Epithelial cell of prostate (primary cell): ENCODE data around the gene POC1B.

Source experiments
- DNase-seq: peaks from one replicate; pipeline ENCODE4 v3.0.0-alpha.2; 2011; ENCODE audit warnings: low read depth, low spot score
- H3K27ac ChIP-seq: fragments of 450-650 bp; 2 replicates; pipeline ENCODE4 v1.5.1; 2017; ENCODE audit warnings: mild to moderate bottlenecking

POC1B gene

DNA sequence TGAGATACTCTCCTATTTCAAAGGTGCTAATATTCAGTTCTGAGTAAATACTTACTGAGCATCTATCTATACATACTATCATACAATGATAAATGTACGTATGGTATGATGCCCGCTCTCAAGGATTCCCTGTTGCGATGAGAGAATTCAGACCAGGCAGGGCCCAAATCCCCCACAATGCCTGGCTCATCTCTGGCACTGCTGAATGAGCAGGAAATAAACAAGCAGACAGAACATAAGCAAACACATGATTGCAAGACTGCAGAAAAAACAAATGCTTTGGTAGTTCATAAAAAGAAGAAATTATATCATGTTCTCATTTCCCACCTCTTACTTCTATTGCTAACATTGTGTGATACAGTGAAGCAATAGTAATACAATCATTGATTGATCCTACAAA is 96.3 kb downstream of the POC1B start:
- H3K27ac ChIP-seq = no peak overlapping the region
- DNase-seq = no peak

DNA sequence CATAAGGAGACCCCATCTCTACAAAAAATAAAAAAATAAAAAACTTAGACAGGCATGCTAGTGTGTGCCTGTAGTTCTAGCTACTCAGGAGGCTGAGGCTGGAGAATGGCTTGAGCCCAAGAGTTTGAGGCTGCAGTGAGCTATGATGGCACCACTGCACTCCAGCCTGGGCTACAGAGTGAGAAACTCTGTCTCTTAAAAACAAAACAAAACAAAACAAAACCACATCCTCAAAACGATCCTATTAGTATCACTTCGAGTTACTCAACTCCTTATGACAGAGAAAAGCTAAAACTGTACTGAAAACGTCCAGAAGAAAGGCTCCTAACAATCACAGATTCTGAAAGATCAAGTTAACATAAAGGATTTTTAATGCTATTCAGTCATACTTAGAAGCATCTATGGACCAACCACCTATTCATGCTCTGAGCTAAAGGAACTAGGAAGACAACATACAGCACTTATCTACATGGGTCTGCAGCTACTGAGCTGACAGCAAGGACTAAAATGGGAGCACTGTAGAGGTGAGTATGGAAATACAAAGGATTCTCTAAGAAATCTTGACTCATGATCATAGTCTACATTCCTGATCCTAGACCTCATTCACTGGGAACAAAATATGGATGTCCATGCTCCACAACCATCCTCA is 98.2 kb downstream of the POC1B start:
- DNase-seq = no peak
- H3K27ac ChIP-seq = no peak overlapping the region

DNA sequence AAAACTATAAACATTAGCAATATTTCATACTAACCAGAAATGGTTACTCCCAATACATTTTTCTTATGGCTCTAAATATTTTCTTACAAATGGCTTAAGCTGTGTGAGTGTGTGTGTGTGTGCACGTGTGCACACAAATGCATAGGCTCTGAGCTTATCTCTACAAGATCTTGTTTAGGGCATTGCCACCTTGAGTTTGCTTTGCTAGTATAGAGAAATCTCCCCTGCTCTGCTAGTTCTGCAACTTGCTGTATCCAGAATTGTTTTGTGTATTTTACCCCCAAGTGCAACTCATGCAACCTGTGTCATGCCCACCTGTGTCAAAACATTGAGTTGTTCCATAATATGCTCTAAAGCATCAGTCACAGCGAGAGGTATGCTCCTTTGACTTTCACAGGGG is 101.0 kb downstream of the POC1B start:
- H3K27ac ChIP-seq = no peak overlapping the region

DNA sequence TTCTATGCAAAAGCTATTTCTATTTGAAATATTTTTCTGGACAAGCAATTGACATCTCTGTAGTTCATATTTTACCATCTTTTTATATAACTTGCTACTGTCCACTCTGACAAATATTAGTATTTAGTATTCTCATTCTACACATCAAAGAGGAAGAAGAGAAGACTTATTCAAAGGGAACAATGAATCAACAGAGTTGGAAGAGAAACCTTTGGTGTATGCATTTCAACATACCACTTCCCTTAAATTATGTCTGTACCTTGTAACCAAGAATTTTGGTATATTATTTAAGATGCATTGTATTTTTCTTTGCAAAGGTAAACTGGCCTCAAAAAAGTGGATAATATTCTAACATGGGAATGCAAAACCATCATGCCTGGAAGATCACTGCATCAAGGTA is 101.5 kb downstream of the POC1B start:
- no peak overlapping the region for H3K27ac ChIP-seq
- no peak for DNase-seq

More for the DNA sequence above, 101.0 kb downstream of the POC1B start:
- DNase-seq = no peak

DNA sequence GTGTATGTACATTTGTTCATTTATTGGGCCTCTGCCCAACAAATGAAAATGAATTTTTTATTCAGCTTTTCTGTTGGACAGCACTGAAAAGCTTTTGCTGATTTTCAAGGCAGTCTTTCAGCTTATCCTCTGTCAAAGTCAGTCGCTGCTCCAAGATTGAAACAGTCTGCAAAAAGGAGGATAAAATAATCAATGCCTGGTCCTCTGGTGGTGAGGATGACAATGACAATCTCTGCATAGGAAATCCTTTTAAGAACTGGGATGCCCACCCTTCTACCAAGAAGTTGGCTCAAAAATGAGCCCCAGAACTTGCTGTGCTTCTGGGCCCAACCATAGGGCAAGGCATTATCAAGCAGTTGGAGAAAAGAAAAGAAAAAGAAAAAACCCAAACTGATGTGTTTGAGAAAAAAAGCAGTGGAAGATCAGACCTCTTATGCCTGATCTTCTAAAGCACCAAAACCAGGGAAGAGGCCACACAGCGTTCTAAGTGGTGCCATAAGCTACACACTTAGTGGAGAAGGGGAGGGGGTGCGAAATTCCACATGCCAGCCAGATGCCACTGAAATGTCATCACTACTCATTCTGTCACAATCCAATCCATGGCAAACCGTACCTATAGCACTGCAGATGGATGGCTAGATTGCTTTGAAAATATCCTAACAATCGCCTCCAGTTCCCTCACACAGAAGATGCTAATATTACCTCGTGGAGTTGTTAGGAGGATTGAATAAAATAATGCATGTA is 104.6 kb downstream of the POC1B start:
- DNase-seq = no peak
- no peak overlapping the region for H3K27ac ChIP-seq

DNA sequence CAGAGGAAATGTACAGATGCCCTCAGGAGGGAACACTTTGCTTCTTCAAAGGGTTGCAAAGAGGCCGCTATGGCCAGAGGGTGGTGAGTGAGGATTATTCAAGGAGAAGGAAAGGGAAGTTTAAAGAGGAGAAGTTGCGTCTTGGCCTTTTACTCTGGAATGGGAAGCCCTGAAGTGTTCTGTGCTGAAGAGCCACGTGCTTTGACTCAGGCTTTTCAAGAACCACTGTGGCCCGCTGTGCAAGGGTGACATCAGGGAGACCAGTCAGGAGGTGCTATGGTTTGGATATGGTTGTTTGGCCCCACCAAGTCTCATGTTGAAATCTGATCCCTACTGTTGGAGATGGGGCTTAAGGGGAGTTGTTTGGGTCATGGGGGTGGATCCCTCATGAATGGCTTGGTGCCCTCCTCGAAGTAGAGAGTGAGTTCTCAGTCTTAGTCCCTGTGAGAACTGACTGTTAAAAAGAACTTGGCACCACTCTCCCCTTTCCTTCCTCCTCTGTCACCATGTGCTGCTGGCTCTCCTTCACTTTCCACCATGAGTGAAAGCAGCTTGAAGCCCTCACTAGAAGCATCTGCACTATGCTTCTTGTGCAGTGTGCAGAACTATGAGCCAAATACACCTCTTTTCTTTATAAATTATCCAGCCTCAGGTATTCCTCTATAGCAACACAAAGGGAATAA is 107.5 kb downstream of the POC1B start:
- H3K27ac ChIP-seq = no peak overlapping the region
- no peak for DNase-seq

DNA sequence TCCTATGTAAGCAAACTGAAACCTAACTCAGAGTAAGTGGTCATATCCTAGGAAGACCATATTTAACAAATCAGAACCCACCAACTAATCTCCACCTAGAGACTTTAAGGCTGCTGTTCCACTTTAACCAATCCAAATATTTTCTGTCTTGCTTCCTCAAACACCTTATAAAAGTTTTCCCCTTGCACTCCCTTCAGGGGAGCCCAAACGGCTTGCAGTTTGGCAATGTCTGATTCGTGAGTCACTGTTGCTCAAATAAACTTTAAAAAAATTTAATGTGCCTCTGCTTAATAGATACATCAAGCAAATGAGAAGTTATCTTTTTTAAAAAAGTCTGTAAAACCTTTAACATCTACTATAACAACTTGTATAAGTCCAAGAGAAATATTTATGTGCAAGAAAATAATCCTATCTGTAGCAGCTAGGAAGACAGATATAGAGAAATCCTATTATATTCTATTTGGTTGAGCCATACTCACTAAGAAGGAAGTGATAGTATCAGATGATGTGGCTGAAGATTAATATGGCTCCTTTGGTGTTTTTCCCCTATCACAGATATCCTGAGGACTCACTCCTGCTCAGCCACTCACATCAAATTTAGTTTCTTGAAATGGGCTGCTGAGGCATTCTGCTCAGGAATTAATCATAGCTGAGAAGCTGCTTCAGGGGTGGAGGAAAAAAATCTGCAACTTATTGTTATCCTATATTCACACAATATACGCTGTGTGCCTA is 108.4 kb downstream of the POC1B start:
- H3K27ac ChIP-seq = peak overlapping the region; percentile 32
- no peak for DNase-seq

DNA sequence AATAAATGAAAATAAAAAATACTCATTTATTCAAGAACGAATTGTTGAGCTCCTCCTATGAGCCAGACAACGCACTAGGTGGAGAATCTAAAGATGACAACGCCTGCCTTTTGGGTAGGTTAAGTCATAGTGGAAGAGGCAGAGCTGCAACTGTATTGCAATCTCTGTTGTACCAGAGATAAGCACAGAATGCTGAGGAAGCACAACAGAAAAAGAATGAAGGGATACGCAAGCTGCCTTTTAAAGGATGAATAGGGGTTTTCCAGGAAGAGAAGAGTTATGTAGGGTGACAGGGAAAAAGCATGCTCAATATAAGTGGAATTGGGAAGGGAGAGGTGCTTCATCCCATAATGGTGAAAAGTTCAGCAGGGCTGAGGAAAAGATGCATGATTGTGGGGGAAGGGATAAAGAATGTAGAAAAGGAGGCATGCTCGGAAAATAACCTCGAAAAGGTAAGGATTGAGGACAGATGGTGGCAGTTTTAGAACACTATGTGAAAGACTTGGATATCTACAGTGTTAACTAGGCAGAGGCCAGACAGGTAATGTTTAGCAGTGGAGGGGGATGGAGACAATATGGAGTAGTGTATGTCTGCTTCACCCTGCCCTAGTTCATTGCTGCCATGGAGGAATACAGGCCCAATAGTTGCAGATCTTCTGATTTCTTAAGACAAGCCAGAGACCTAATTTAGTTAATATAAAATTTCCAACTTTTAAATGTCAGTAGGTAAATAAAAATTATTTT is 109.6 kb downstream of the POC1B start:
- DNase-seq = no peak
- H3K27ac ChIP-seq = no peak overlapping the region

DNA sequence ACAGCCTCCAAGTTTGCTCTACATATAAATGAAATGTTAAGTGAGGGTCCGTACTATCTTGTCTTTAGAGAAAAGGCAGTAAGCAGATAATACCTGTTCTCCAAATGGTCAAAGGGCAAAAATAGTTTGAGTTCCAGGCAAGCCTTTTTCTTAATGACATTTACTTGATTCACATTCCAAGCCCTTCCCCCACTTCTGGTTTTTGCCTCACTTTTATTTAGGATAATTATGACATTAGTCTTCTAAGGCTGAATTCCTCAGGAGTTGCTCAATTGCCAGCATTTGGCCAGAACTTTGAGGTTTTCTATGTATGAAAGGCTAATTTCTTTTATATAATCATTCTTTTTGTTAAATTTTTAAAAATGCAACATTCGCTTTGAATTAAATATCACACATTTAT is 111.0 kb downstream of the POC1B start:
- no peak for DNase-seq
- no peak overlapping the region for H3K27ac ChIP-seq

DNA sequence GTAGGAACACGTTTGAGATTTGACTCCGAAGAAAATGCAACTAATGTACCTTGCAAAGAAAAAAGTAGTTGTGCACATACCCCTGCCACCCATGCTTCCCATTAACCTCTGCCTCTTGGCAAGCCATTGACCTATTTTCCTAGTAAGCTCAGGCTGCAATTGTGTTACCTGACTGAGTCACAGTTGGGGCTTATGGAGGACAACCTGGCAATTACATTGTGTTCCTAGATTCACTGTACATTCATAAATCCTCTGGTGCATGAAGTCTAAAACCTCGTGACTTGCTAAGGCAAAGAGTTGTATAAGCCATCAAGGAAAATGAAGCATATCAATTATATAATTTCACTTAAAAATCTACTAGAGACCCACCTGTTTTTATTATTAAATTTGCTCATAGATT is 111.5 kb downstream of the POC1B start:
- no peak for DNase-seq
- no peak overlapping the region for H3K27ac ChIP-seq

DNA sequence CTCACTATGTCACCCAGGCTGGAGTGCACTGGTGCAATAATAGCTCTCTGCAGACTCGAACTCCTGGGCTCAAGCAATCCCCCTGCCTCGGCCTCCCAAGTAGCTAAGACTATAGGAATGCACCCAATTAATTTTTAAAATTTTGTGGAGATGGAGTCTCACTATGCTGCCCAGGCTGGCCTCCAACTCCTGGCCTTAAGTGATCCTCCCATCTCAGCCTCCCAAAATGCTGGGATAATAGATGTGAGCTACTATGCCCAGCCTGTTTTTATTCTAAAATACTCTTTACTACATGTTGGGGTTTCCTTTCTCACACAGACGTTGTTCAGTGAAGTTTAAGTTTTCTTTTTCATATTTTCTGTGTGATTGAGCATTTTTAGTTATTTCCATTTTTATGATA is 112.6 kb downstream of the POC1B start:
- DNase-seq = no peak
- H3K27ac ChIP-seq = no peak overlapping the region

DNA sequence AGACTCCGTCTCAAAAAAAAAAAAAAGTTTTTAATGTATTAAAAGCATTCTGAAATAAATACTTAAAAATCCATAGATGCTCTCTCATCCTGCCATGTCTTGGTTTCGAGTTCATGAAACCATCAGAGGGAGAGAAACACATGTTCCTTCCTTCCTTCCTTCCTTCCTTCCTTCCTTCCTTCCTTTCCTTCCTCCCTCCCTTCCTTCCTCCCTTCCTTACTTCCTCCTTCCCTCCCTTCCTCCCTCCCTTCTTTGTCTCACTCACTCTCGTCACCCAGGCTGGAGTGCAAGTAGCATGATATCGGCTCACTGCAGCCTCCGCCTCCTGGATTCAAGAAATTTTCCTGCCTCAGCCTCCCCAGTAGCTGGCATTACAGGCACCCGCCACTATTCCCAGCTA is 113.2 kb downstream of the POC1B start:
- DNase-seq = no peak
- H3K27ac ChIP-seq = no peak overlapping the region

DNA sequence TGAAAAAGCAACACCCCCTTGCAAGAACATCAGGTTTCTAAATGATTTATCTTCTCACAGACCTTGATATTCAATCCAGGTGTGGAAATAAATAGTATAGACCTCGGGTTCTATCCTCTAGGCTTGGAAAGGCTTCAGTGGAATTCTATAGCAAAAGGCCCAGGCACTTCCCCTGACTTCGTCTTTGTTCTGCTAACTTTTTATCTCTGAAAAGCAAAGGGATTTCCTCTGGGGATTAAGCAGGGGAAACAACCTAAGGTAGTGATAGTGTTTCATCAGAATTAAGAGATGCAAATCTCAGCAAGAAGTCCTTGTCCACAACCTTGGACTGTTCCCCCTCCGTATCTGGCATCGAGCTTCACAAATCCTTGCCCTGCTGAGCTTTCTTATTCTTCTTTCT is 114.0 kb downstream of the POC1B start:
- DNase-seq = no peak
- H3K27ac ChIP-seq = no peak overlapping the region

DNA sequence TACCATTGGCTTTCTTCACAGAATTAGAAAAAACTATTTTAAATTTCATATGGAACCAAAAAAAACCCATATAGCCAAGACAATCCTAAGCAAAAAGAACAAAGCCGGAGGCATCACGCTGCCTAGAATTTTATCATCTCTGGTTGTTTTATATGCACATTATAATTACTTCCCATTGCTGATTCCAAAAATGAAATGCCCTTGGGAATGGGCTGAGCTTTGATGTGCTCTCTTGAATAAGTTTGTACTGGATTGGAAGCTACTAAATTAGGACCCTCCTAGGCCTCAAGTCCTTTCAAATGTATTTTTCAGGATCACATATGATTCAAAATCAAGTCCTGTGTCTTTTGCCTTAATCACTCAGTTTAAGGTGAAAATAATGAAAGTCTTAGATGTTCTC is 114.6 kb downstream of the POC1B start:
- H3K27ac ChIP-seq = no peak overlapping the region
- no peak for DNase-seq

DNA sequence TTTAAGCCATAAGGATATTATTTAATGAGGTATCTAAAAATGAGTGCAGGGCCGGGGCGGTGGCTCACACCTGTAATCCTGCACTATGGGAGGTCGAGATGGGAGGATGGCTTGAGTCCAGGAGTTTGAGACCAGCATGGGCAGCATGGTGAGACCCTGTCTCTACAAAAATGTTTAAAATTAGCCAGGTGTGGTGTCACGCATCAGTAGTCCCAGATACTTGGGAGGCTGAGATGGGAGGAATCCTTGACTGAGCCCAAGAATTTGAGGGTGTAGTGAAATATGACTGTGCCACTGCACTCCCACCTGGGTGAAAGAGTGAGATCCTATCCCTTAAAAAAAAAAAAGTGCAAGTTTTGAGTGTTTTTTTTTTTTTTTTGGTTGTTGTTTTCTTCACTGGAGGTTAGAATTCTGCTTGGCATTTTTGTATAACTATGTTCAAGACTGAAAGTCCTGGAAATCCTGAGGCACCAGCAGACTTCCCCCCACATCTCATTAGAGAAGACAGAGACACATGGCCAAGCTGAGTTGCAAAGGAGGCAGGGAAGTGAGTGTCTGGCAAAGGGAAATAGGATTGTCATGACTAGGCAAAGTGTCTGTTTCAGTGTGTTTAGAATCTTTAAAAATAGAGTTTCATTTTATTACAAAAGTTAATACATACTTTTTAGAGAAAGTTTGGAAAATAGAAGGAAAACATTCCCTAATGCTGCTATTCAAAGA is 120.1 kb downstream of the POC1B start:
- H3K27ac ChIP-seq = no peak overlapping the region
- no peak for DNase-seq

DNA sequence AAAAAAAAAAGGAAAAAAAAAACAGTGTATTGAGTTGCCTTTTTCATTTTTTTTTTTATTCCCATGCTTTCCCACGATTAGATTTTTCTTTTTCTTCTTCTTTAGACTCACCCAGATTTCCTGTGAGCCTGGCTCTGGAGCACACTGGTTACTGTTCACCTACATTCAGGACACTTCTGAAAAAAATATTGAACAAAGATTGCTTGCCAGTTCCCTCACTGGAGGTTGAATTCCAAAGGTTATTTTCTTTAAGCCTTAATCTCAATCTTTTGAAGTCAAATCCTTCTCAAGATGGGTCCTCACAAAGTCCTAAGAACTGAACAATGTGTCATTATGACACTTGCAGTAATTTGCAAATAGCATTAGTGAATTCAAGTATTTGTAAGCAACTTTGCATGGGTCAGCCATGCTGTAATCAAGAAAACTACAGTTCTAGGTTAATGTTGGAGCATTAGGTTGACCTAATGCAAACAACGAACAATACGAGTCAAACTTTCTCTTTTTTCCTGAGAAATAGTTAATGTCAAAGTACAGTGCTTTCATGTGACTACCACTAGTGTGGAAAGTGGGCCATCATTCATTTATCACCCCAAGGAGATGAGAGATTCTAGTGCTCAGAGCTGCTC is 124.3 kb downstream of the POC1B start:
- H3K27ac ChIP-seq = no peak overlapping the region
- DNase-seq = no peak

DNA sequence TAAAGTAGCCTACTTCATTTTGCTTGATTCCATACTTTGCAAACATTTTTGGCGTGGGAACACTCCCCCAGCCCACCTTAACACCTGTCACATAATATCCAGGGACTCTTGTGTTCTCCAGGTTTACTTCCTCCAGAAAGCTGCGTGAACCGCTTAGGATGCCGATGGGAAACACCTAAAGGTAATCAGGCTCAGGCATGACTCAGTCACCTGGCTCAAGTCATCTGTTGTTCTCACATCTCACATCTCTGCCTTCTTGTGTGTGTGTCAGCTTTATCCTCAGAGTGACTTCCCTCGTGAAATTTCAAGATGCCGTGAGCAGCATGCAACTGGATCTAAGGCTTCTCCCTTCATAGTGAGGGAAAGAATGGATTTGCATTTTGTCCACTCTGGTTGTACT is 125.4 kb downstream of the POC1B start:
- DNase-seq = no peak
- H3K27ac ChIP-seq = no peak overlapping the region

DNA sequence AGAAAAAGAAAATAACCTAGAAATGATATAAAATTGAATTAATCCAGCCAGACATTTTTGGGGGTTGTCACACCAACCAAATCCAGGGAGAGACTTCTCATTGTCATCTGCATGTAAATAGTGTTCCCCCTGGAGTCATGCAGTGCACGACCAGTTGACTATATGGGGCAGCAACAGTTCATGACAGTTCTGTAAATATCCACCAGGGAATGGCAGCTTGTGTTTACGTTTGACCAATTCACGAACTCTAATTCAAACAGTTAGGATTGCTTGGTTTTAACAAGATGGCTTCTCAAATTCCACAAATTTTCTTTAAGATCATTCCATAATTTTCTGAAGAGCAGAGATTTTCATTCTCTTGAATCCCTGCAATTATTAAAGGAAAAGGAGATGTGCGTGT is 130.1 kb downstream of the POC1B start:
- no peak overlapping the region for H3K27ac ChIP-seq
- DNase-seq = no peak

DNA sequence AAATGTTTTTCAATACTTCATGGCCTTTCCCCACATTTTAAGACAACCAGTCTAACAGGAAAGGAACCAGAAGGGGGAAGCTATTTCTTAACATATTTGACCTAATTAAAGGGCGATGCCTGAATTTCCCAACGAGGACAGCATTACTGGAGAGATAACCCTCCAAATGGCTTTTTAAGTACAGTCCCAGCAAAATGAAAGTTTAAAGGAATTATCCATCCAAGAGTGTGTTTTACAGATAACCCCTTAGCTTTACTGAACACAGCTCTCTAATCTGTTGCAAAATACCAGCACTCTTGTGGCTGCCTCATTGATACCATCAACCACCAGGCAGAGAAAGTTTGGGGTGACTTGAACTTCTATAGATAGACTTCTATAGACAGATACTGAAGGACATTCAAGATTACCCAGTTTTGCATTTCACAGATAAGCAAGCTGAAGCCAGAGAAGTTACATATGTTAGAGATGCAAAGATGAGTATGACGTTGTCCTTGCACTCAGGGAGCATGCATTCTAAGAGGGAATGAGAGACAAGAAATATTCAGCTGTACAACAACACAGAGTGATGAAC is 132.2 kb downstream of the POC1B start:
- no peak for DNase-seq
- H3K27ac ChIP-seq = no peak overlapping the region
